Fibroblast of lung (primary cell): ENCODE data around the gene PLXNA4.

ENCODE experiments used
- CTCF ChIP-seq, 2 donors: IDR thresholded peaks in 1 of 2; conservative IDR thresholded peaks in 1 of 2; 1 replicate in 1 of 2; 2 replicates in 1 of 2; pipeline ENCODE4 v1.5.1; 2011 to 2012; ENCODE audit warnings: low read length in 2 of 2, control low read depth in 1 of 2, inconsistent platforms in 1 of 2, low read depth in 1 of 2, mild to moderate bottlenecking in 1 of 2
- EZH2 ChIP-seq: IDR thresholded peaks from 2 replicates; pipeline ENCODE4 v1.5.1; 2012; ENCODE audit warnings: low read length, control low read depth, mild to moderate bottlenecking; ENCODE audit errors: missing control alignments

GRCh38 chr7:132492823-132493445 lies 83.3 kb downstream of the PLXNA4 start:
- TF ChIP-seq EZH2 (no peak), CTCF (conservative IDR thresholded peaks at IDR 0.05 in 1 of 2, IDR thresholded peaks at IDR 0.05 in 1 of 2; ENCODE audit: low read depth in 1 of 2, low read length in 2 of 2) (no peak)
